HG03521 (cell line): Measurements from ENCODE around the gene SYT5.
"Not testable (repeated sequence)": the region's sequence is repeated elsewhere in the genome, so short reads cannot be mapped to it uniquely, and the experiment has no call there.

ENCODE experiments used
- ATAC-seq: cut with Tn5 transposase; IDR thresholded peaks from one replicate; pipeline ENCODE4 v1.9.1; 2021; ENCODE audit warnings: mild to moderate bottlenecking, moderate library complexity; ENCODE audit not compliant: unreplicated experiment

Gene SYT5

GRCh38 chr19:55179606-55180484 lies at the start of gene SYT5:
Gene SYT5 (minus strand): TSS chr19:55180289. CDS start chr19:55179041, 1,248 bp downstream.
- ATAC-seq = peak; percentile 31

GRCh38 chr19:55229789-55230182 lies 49.7 kb upstream of the SYT5 start:
- ATAC-seq = no peak

GRCh38 chr19:55229145-55229788 lies 49.2 kb upstream of the SYT5 start:
- ATAC-seq = no peak

- no peak for ATAC-seq
These were observed 48.4 kb upstream of the SYT5 start, which contains the start of gene TMEM86B for GRCh38 chr19:55228403-55229031. Gene TMEM86B (minus strand): TSS chr19:55228763. CDS start chr19:55228741, 22 bp downstream.

GRCh38 chr19:55228015-55228391 lies 47.9 kb upstream of the SYT5 start:
- no peak for ATAC-seq

DNA sequence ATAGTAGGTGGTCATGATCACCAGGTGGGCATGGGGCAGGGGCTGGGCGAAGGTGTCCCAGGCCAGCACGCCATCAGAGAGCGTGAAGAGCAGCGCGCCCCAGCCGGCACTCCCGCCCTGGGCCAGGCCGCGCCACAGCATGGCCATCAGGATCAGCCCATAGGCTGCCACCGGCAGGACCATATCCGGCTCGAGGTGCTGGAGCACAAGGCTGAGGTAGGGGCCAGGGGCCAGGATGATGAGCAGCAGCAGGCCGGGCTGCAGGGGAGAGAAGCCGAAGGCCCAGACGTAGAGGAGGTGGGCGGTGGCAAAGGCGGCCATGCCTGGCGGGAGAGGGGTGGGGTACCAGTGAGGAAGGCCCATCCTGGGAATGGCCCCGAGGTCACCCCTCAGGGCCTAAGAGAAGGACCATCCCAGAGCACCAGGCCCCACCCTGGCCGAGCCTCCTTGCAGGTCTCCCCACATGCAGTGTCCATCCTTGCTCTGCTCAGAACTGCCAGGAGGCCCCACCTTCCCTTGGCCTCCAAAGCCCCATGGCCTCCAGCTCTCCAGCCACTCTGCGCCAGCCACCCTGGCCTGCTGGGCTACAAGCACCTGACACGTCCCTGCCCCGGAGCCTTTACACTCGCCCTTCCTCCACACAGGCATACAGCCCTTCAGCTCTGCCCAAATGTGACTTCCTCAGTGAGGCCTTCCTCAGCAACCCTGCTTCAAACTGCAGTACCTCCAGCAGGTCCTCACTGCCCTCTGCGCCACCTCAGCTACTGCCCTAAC lies 47.3 kb upstream of the SYT5 start:
- no peak for ATAC-seq

DNA sequence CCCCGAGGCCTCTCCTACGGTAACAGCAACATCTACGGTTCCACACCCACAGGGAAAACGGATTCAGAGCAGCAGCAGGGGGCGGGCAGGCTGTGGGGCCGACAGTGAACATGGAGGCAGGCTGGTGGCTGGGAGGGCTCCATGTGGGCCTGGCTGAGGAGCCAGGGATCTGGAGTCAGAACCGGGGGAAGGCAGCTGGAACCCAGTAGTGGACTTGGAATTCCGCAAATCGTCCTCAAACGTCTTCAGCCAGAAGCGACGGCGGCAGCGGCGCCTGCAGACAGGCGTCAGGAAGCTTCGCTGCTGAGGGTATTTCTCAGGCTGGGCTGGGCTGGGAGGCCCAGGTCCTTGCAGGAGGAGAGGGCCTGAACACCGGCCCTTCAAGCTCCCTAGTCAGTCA lies 46.7 kb upstream of the SYT5 start:
- no peak for ATAC-seq

GRCh38 chr19:55226273-55226672 lies 46.2 kb upstream of the SYT5 start:
- ATAC-seq = no peak

DNA sequence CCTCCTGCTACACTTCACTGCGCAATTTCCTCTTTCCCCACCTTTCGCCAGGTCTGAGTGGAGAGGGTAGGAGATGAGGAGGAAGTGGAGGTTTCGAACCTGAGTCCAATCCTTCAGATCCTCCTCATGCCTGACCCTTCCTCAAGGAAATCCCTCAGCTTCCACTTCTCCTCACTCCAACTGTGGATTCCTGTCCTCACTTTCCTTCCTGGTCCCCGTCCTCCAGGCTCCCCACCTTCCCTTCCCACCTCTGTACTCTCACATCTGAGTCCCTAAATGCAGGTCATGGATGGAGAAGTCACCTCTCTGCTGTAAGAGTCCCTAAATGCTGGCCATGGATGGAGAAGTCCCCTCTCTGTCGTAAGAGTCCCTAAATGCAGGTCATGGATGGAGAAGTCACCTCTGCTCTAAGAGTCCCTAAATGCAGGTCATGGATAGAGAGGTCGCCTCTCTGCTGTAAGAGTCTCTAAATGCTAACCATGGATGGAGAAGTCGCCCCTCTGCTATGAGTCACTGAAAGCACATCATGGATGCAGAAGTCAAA lies 45.4 kb upstream of the SYT5 start:
- ATAC-seq = no peak

- ATAC-seq = not testable (repeated sequence)
These were observed 44.8 kb upstream of the SYT5 start for GRCh38 chr19:55224679-55225414.

- ATAC-seq = no peak
These were observed 44.1 kb upstream of the SYT5 start for GRCh38 chr19:55224038-55224665.

GRCh38 chr19:55223291-55224037 lies 43.4 kb upstream of the SYT5 start:
- no peak for ATAC-seq

DNA sequence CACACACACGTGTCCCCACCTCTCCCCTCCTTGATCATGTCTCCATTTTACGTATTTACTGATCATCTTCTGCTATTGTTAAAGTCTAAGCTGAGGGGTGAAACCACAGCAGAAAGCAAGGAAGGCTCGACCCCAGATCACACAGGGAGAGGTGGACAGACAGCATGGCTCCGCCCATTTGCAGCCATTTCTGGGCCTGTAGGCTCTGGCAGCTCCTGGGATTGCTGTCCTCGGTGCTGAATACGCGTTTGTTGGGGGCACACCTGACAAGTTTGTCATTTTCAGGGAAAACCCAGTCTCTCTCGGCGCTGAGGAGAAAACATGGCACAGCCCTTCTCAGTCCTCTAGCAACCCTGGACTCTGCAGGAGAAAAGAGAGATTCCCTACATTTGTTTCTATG lies 40.4 kb upstream of the SYT5 start:
- ATAC-seq = no peak

GRCh38 chr19:55216461-55217198 lies 36.5 kb upstream of the SYT5 start:
- no peak for ATAC-seq

DNA sequence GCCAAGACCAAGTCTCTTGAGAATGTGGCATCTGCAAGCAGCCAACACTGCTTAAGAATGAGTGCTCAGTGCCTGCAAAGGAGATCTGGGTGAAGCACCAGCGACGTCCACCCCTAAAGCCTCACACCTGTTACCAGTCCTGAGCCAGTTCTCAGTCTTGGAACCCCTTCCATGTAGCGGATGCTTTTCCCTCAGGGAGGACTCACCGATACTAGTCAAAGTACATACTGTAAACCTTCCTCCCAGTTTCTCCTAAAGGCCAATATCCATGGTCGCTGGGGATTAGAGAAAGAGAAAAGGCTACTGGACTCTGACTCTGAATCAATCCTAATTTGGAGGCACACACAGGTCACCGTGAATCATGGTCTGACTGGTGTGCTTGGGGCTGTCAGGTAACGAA lies 33.5 kb upstream of the SYT5 start:
- ATAC-seq = no peak

GRCh38 chr19:55212447-55212846 lies 32.4 kb upstream of the SYT5 start:
- no peak for ATAC-seq

- ATAC-seq = no peak
These were observed 29.8 kb upstream of the SYT5 start for GRCh38 chr19:55209693-55210472.
